Measurements from ENCODE around the gene SCAMP4. TPM values are rescaled to one million over a fixed set of nuclear protein-coding genes. Genes with fewer than 3 reads are reported as not detected.
A peak's percentile ranks its signal among the peaks of the same experiment; 100 is the strongest.

The SCAMP4 gene
- total RNA-seq, 3 donors from 2014 or later = 41.4 to 66.6 (median 44.6) TPM

DNA sequence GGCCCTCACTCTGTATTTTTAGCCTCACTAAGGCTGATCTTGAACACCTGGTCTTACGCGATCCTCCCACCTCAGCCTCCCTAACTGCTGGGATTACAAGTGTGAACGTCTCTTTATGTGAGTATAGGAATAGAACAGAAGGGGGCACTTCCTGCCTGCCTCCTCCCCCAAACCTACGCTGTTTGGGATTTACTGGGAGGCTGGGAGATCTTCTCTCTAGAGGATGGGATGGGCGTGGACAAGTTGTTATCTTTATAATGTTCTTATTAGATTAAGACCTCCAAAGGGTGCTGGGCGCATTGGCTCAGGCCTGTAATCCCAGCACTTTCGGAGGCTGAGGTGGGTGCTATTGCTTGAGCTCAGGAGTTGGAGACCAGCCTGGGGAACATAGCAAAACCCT lies 32.9 kb downstream of the SCAMP4 start:
- Histone ChIP-seq H3K9me3 (no peaks in the 10 kb centered on the region), H3K36me3 (no peaks in the 10 kb centered on the region), H3K27ac (no peak overlapping the region), H3K4me3 (no peak overlapping the region), H3K27me3 (no peaks in the 10 kb centered on the region), H3K4me1 (peaks cover 6% of the 10 kb centered on the region in 2 donors)
- intact Hi-C loops (cut with DNase I; ENCODE audit: low total_unique reads) = loop anchor here (10.0 kb wide), 1 partner anchor 127 kb away; no protein-coding TSS in a partner anchor
- DNase-seq (ENCODE audit: low spot score in 2 of 2) = no peak
- TF ChIP-seq POLR2A (IDR thresholded peaks at IDR 0.05) (no peak), POLR2AphosphoS5 (IDR thresholded peaks at IDR 0.05) (no peak)
- TF ChIP-seq, protein P1, sequence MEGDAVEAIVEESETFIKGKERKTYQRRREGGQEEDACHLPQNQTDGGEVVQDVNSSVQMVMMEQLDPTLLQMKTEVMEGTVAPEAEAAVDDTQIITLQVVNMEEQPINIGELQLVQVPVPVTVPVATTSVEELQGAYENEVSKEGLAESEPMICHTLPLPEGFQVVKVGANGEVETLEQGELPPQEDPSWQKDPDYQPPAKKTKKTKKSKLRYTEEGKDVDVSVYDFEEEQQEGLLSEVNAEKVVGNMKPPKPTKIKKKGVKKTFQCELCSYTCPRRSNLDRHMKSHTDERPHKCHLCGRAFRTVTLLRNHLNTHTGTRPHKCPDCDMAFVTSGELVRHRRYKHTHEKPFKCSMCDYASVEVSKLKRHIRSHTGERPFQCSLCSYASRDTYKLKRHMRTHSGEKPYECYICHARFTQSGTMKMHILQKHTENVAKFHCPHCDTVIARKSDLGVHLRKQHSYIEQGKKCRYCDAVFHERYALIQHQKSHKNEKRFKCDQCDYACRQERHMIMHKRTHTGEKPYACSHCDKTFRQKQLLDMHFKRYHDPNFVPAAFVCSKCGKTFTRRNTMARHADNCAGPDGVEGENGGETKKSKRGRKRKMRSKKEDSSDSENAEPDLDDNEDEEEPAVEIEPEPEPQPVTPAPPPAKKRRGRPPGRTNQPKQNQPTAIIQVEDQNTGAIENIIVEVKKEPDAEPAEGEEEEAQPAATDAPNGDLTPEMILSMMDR (IDR thresholded peaks at IDR 0.05) = no peak

- Histone ChIP-seq H3K4me3 (peak within 1 kb of the TSS; percentile 71 to 81 (median 78)), H3K27ac (peak within 1 kb of the TSS; percentile 97 to 98), H3K27me3 (no peaks in the 10 kb centered on the region), H3K36me3 (no peaks in the 10 kb centered on the region), H3K4me1 (peaks cover 8 to 15% of the 10 kb centered on the region in 2 donors), H3K9me3 (no peaks in the 10 kb centered on the region)
- TF ChIP-seq, protein P1 (IDR thresholded peaks at IDR 0.05) = peak in 1 of 3 donors; percentile 21
- TF ChIP-seq POLR2A (IDR thresholded peaks at IDR 0.05) = no peak
- DNase-seq (ENCODE audit: low spot score in 2 of 2) = peak in 1 of 2 donors; percentile 41
- intact Hi-C loops (cut with DNase I; ENCODE audit: low total_unique reads) = no loop called here
Measured at GRCh38 chr19:1941146-1942077, 36.2 kb downstream of the SCAMP4 start, which contains the start of gene CSNK1G2. Gene CSNK1G2, plus strand, starts transcription at chr19:1941172. Its CDS starts 28,601 bp downstream, at chr19:1969773.

DNA sequence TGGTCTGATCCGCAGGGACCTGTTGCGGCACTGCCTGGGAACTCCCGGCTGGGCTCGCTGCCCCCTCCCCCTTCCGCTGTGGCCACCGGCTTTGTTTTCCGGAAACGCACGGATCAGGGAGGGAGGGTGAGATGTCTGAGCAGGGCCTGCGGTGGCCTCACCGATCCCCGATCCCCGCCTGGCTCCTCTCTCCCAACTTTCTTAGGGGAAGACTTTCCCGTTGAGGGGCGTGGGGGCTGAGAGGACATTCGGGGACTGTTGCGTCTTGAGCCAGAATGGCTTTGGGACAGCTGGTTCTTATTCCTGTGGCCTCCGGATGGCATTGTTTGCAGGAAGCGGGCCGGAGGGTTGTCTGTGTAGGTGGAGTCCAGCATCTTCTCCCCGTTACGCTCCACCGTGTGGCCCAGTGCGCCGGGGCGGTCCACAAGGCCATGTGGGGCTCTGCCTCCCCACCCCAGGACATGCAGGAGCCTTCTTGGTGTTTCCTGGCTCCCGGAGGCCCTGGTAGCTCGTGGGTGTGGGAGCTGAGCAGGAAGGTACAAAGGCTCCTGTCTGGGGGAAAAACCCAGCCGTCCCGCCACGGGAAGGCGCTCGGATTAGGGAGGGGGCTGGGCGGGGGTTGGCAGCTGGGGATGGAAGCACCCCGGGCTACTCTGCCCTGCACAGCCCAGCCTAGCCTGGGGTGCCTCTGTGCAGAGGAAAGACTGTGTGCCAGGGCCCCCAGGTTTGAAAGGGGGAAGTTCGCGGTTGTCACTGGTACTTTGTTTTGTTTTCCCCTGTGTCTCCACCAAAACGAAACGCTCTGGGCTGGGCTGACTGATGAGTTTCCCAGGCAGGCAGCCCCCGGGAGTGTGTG lies 37.1 kb downstream of the SCAMP4 start:
- no peaks in the 10 kb centered on the region for H3K27me3 ChIP-seq
- peak overlapping the region; percentile 90 to 97 for H3K27ac ChIP-seq
- TF ChIP-seq POLR2A (IDR thresholded peaks at IDR 0.05) = no peak
- TF ChIP-seq POLR2AphosphoS5 (IDR thresholded peaks at IDR 0.05) = peak; percentile 47 to 61 (median 61)
- TF ChIP-seq, protein P1 (IDR thresholded peaks at IDR 0.05) = no peak
- peaks cover 8 to 15% of the 10 kb centered on the region in 2 donors for H3K4me1 ChIP-seq
- peak; percentile 76 to 81 for DNase-seq (ENCODE audit: low spot score in 2 of 2)
- H3K9me3 ChIP-seq = no peaks in the 10 kb centered on the region
- no peaks in the 10 kb centered on the region for H3K36me3 ChIP-seq
- intact Hi-C loops (cut with DNase I; ENCODE audit: low total_unique reads) = no loop called here
- H3K4me3 ChIP-seq = peak overlapping the region; percentile 71 to 81 (median 78)

DNA sequence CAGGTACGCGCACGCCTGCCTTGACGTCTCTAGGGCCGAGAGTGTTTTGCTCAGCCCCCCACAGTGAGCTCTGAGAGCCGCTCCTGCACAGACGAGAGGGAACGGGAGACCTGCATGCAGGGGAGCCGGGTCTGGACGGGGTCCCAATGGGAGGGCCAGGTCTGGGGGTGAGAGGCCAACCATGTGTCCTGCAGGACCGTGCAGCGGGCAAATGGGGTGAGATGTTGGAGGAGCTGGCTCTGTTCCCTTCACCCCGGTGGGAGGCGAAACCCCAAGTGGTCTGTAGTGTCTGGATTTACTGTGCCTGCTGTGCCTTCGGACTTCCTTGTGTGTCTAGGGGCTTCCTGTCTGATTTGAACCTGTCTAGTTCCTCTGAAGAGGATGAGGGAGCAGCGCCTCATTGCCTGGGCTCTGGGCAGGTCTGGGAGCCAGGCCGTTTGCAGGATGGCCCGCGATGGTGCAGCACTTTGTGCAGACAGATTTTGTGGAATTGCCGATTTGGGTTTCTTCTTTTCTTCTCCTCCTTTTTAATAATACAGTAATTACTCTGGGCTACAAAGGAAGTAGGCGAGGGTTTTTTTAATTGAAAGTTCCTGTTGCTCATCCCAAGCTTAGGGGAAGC lies 37.8 kb downstream of the SCAMP4 start:
- H3K27ac ChIP-seq = peak overlapping the region; percentile 90 to 97
- TF ChIP-seq, protein P1 (IDR thresholded peaks at IDR 0.05) = no peak
- TF ChIP-seq POLR2AphosphoS5 (IDR thresholded peaks at IDR 0.05) = no peak
- no peak for TF ChIP-seq POLR2A (IDR thresholded peaks at IDR 0.05)
- intact Hi-C loops (cut with DNase I; ENCODE audit: low total_unique reads) = no loop called here

More for the DNA sequence above, 37.8 kb downstream of the SCAMP4 start:
- Histone ChIP-seq H3K27me3 (no peaks in the 10 kb centered on the region), H3K36me3 (no peaks in the 10 kb centered on the region), H3K4me1 (peaks cover 8 to 15% of the 10 kb centered on the region in 2 donors), H3K9me3 (no peaks in the 10 kb centered on the region), H3K4me3 (peak overlapping the region; percentile 71 to 81 (median 78))
- DNase-seq (ENCODE audit: low spot score in 2 of 2) = no peak
